ENCODE data around the gene SHISA9. TPM values are rescaled to one million over a fixed set of nuclear protein-coding genes. Genes with fewer than 3 reads are reported as not detected.

The SHISA9 gene
- total RNA-seq, 2 experiments from 2014 or later = not detected

DNA sequence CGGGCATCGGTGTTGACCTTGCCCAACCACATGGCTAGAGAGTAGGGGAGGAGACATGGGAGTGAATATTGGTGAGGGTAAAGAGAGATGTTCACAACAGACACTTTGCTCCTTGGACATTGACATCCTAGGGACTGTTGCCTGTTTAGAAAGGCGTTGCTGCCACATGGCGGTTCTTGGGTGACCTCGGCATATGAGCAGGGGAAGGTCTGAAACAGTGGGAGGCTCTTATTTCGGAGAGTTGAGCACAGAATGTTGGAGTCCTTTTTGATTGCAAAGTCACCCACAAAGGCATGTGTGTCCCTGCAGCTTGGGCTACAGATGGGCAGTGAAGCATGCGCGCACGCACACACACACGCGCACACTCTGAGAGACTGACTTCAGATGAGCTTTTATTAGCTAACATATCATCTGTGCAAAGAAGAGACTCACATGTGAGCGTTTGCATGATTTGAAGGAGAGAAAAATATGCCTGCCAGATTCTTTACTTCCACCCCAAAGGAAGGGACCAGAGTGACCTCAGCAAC lies 104.4 kb downstream of the SHISA9 start:
- CTCF ChIA-PET (ENCODE audit: unreplicated experiment) = no interaction called here

DNA sequence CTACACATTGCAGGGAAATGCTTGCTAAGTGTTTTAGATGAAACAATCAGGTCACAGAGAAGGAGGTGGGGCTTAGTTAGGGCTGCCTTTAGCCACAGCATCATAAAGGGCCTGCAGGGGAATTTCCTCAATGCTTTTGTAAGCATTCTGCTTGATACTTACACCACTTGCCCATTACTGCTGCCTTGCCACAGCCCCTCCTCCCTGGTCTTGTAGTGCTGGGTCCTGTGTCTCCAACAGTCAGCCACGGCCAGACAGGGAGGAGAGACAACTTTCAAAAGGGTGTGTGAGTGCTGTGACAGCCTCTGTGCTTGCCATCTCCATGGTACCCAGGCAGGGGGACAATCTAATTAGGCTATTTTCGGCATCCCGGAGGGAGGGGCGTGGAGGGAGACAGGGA lies 111.2 kb downstream of the SHISA9 start:
- no peaks in the 10 kb centered on the region for H3K9me3 ChIP-seq (ENCODE audit: low read length)
- H3K79me2 ChIP-seq (ENCODE audit: insufficient read depth, low read depth, low read length) = no peaks in the 10 kb centered on the region
- no peaks in the 10 kb centered on the region for H3K9me2 ChIP-seq (ENCODE audit: insufficient read depth, low read length)
- intact Hi-C loops (cut with micrococcal nuclease; ENCODE audit: unreplicated experiment) = no loop called here
- no peaks in the 10 kb centered on the region for H4K20me1 ChIP-seq (ENCODE audit: insufficient read depth, low read length)
- BruUV-seq (replicated peaks) = no TSS peak
- H3K36me3 ChIP-seq (ENCODE audit: insufficient read depth, low read length) = no peaks in the 10 kb centered on the region
- H3K27ac ChIP-seq (ENCODE audit: low read depth, low read length, poor library complexity, severe bottlenecking) = no peak overlapping the region
- no peak for DNase-seq (ENCODE audit: low spot score)
- no peak overlapping the region for H3K4me3 ChIP-seq (ENCODE audit: low read depth, low read length, poor library complexity, severe bottlenecking)
- H3K4me2 ChIP-seq (ENCODE audit: low read length) = no peak overlapping the region
- no peaks in the 10 kb centered on the region for H3K4me1 ChIP-seq (ENCODE audit: insufficient read depth, low read length, poor library complexity, severe bottlenecking)
- TF ChIP-seq EZH2phosphoT487 (IDR thresholded peaks at IDR 0.05; ENCODE audit: borderline replicate concordance, low read depth, low read length) (no peak), CTCF (conservative IDR thresholded peaks at IDR 0.05; ENCODE audit: low read length) (no peak)
- ChIA-PET CTCF (ENCODE audit: unreplicated experiment) (no interaction called here), POLR2A (no interaction called here)
- H2AFZ ChIP-seq (ENCODE audit: low read length) = no peak overlapping the region

More for the DNA sequence above, 104.4 kb downstream of the SHISA9 start:
- Histone ChIP-seq H3K9me2 (ENCODE audit: insufficient read depth, low read length) (no peaks in the 10 kb centered on the region), H3K4me2 (ENCODE audit: low read length) (no peak overlapping the region), H3K36me3 (ENCODE audit: insufficient read depth, low read length) (no peaks in the 10 kb centered on the region), H3K9me3 (ENCODE audit: low read length) (no peaks in the 10 kb centered on the region), H2AFZ (ENCODE audit: low read length) (no peak overlapping the region), H3K4me3 (ENCODE audit: low read depth, low read length, poor library complexity, severe bottlenecking) (no peak overlapping the region), H4K20me1 (ENCODE audit: insufficient read depth, low read length) (no peaks in the 10 kb centered on the region), H3K79me2 (ENCODE audit: insufficient read depth, low read depth, low read length) (no peaks in the 10 kb centered on the region), H3K4me1 (ENCODE audit: insufficient read depth, low read length, poor library complexity, severe bottlenecking) (no peaks in the 10 kb centered on the region), H3K27ac (ENCODE audit: low read depth, low read length, poor library complexity, severe bottlenecking) (no peak overlapping the region)
- POLR2A ChIA-PET = no interaction called here
- TF ChIP-seq CTCF (conservative IDR thresholded peaks at IDR 0.05; ENCODE audit: low read length) = no peak
- no peak for TF ChIP-seq EZH2phosphoT487 (IDR thresholded peaks at IDR 0.05; ENCODE audit: borderline replicate concordance, low read depth, low read length)
- DNase-seq (ENCODE audit: low spot score) = no peak
- no TSS peak for BruUV-seq (replicated peaks)
- intact Hi-C loops (cut with micrococcal nuclease; ENCODE audit: unreplicated experiment) = no loop called here

- H3K4me3 ChIP-seq (ENCODE audit: low read depth, low read length, poor library complexity, severe bottlenecking) = no peak overlapping the region
- H2AFZ ChIP-seq (ENCODE audit: low read length) = no peak overlapping the region
- TF ChIP-seq CTCF (conservative IDR thresholded peaks at IDR 0.05; ENCODE audit: low read length) (no peak), EZH2phosphoT487 (IDR thresholded peaks at IDR 0.05; ENCODE audit: borderline replicate concordance, low read depth, low read length) (no peak)
- H3K9me3 ChIP-seq (ENCODE audit: low read length) = no peaks in the 10 kb centered on the region
- no peaks in the 10 kb centered on the region for H4K20me1 ChIP-seq (ENCODE audit: insufficient read depth, low read length)
- no peaks in the 10 kb centered on the region for H3K9me2 ChIP-seq (ENCODE audit: insufficient read depth, low read length)
- H3K27ac ChIP-seq (ENCODE audit: low read depth, low read length, poor library complexity, severe bottlenecking) = no peak overlapping the region
- H3K79me2 ChIP-seq (ENCODE audit: insufficient read depth, low read depth, low read length) = no peaks in the 10 kb centered on the region
- H3K36me3 ChIP-seq (ENCODE audit: insufficient read depth, low read length) = no peaks in the 10 kb centered on the region
- H3K4me1 ChIP-seq (ENCODE audit: insufficient read depth, low read length, poor library complexity, severe bottlenecking) = no peaks in the 10 kb centered on the region
- ChIA-PET CTCF (ENCODE audit: unreplicated experiment) (no interaction called here), POLR2A (no interaction called here)
- no peak overlapping the region for H3K4me2 ChIP-seq (ENCODE audit: low read length)
- intact Hi-C loops (cut with micrococcal nuclease; ENCODE audit: unreplicated experiment) = no loop called here
- DNase-seq (ENCODE audit: low spot score) = no peak
- no TSS peak for BruUV-seq (replicated peaks)
These were observed 111.6 kb downstream of the SHISA9 start for GRCh38 chr16:13013043-13013442.
